Effector memory CD4-positive, alpha-beta T cell (primary cell): ENCODE results near the gene FBXO31.

Source experiments
- DNase-seq, 3 donors: peaks; one replicate each; pipeline ENCODE4 v3.0.0-alpha.2; 2020
- H3K27ac ChIP-seq: 2 replicates; pipeline ENCODE4 v1.7.0; 2013; ENCODE audit warnings: mild to moderate bottlenecking, low read length, moderate library complexity; ENCODE audit not compliant: insufficient read depth, poor library complexity, severe bottlenecking
- H3K27me3 ChIP-seq: replicated peaks from 2 replicates; pipeline ENCODE4 v1.7.0; 2013; ENCODE audit warnings: mild to moderate bottlenecking, low read length; ENCODE audit not compliant: insufficient read depth, control insufficient read depth, poor library complexity, severe bottlenecking
- H3K36me3 ChIP-seq: 2 replicates; pipeline ENCODE4 v1.7.0; 2013; ENCODE audit warnings: mild to moderate bottlenecking, low read length, moderate library complexity; ENCODE audit not compliant: control insufficient read depth, insufficient read depth
- H3K4me1 ChIP-seq: 2 replicates; pipeline ENCODE4 v1.7.0; 2013; ENCODE audit warnings: low read length, mild to moderate bottlenecking; ENCODE audit not compliant: control insufficient read depth, insufficient read depth, poor library complexity, severe bottlenecking
- H3K4me3 ChIP-seq: 2 replicates; pipeline ENCODE4 v1.7.0; 2013; ENCODE audit warnings: low read length, low read depth, mild to moderate bottlenecking; ENCODE audit not compliant: insufficient read depth, poor library complexity, severe bottlenecking
- H3K9me3 ChIP-seq: 2 replicates; pipeline ENCODE4 v1.7.0; 2013; ENCODE audit warnings: mild to moderate bottlenecking, low read length, moderate library complexity; ENCODE audit not compliant: control insufficient read depth

The FBXO31 gene

GRCh38 chr16:87327798-87328495, 55.6 kb downstream of the FBXO31 start:
- H3K36me3 ChIP-seq: peaks cover 44% of the 10 kb centered on the region

GRCh38 chr16:87326151-87326571, 57.4 kb downstream of the FBXO31 start:
- peaks cover 30% of the 10 kb centered on the region for H3K36me3 ChIP-seq
- DNase-seq: no peak
- no peaks in the 10 kb centered on the region for H3K9me3 ChIP-seq

More at GRCh38 chr16:87327798-87328495, 55.6 kb downstream of the FBXO31 start:
- no peaks in the 10 kb centered on the region for H3K9me3 ChIP-seq
- H3K27ac ChIP-seq: no peak overlapping the region
- H3K4me3 ChIP-seq: no peak overlapping the region
- no peaks in the 10 kb centered on the region for H3K4me1 ChIP-seq
- no peak for DNase-seq
- H3K27me3 ChIP-seq: no peaks in the 10 kb centered on the region

GRCh38 chr16:87325423-87325858, 58.1 kb downstream of the FBXO31 start:
- H3K27ac ChIP-seq: no peak overlapping the region
- DNase-seq: no peak
- H3K9me3 ChIP-seq: no peaks in the 10 kb centered on the region

More at GRCh38 chr16:87326151-87326571, 57.4 kb downstream of the FBXO31 start:
- Histone ChIP-seq H3K27me3 (no peaks in the 10 kb centered on the region), H3K27ac (no peak overlapping the region), H3K4me1 (no peaks in the 10 kb centered on the region), H3K4me3 (no peak overlapping the region)

GRCh38 chr16:87324411-87325275, 58.9 kb downstream of the FBXO31 start:
- peaks cover 15% of the 10 kb centered on the region for H3K36me3 ChIP-seq
- H3K27me3 ChIP-seq: no peaks in the 10 kb centered on the region
- H3K4me1 ChIP-seq: no peaks in the 10 kb centered on the region
- DNase-seq: peak in 1 of 3 donors; percentile 17
- H3K9me3 ChIP-seq: no peaks in the 10 kb centered on the region
- H3K27ac ChIP-seq: no peak overlapping the region
- no peak overlapping the region for H3K4me3 ChIP-seq

More at GRCh38 chr16:87325423-87325858, 58.1 kb downstream of the FBXO31 start:
- Histone ChIP-seq H3K4me3 (no peak overlapping the region), H3K4me1 (no peaks in the 10 kb centered on the region), H3K27me3 (no peaks in the 10 kb centered on the region), H3K36me3 (peaks cover 23% of the 10 kb centered on the region)

- H3K4me3 ChIP-seq: no peak overlapping the region
Measured at GRCh38 chr16:87323727-87324410, 59.7 kb downstream of the FBXO31 start.

GRCh38 chr16:87322833-87323726, 60.5 kb downstream of the FBXO31 start:
- Histone ChIP-seq H3K27me3 (no peaks in the 10 kb centered on the region), H3K36me3 (peaks cover 2% of the 10 kb centered on the region), H3K27ac (no peak overlapping the region), H3K4me1 (peaks cover 5% of the 10 kb centered on the region), H3K4me3 (no peak overlapping the region), H3K9me3 (no peaks in the 10 kb centered on the region)
- DNase-seq: no peak

More at GRCh38 chr16:87323727-87324410, 59.7 kb downstream of the FBXO31 start:
- Histone ChIP-seq H3K27ac (no peak overlapping the region), H3K27me3 (no peaks in the 10 kb centered on the region), H3K36me3 (peaks cover 7% of the 10 kb centered on the region), H3K9me3 (no peaks in the 10 kb centered on the region), H3K4me1 (no peaks in the 10 kb centered on the region)
- no peak for DNase-seq

GRCh38 chr16:87322360-87322759, 61.2 kb downstream of the FBXO31 start:
- Histone ChIP-seq H3K4me3 (no peak overlapping the region), H3K9me3 (no peaks in the 10 kb centered on the region), H3K36me3 (no peaks in the 10 kb centered on the region), H3K27me3 (no peaks in the 10 kb centered on the region), H3K27ac (no peak overlapping the region), H3K4me1 (peaks cover 9% of the 10 kb centered on the region)
- DNase-seq: no peak

- Histone ChIP-seq H3K36me3 (no peaks in the 10 kb centered on the region), H3K4me1 (peaks cover 9% of the 10 kb centered on the region), H3K4me3 (no peak overlapping the region), H3K9me3 (no peaks in the 10 kb centered on the region), H3K27me3 (no peaks in the 10 kb centered on the region), H3K27ac (no peak overlapping the region)
- no peak for DNase-seq
Measured at GRCh38 chr16:87321336-87322107, 62.1 kb downstream of the FBXO31 start.
